Measurements from ENCODE around the gene LDLR.
A peak's percentile ranks its signal among the peaks of the same experiment; 100 is the strongest.
"Not testable (repeated sequence)": the region's sequence is repeated elsewhere in the genome, so short reads cannot be mapped to it uniquely, and the experiment has no call there.

The LDLR gene

GRCh38 chr19:11094520-11094894, 5.2 kb downstream of the LDLR start:
- peak overlapping the region; percentile 11 to 18 for H3K4me3 ChIP-seq (replicated peaks in 1 of 2; ENCODE audit: low read depth in 2 of 2, low read length in 2 of 2)
- no peak for DNase-seq (ENCODE audit: low read depth in 2 of 2)
- no peak for TF ChIP-seq CTCF (IDR thresholded peaks at IDR 0.05; ENCODE audit: low read depth, low read length)

DNA sequence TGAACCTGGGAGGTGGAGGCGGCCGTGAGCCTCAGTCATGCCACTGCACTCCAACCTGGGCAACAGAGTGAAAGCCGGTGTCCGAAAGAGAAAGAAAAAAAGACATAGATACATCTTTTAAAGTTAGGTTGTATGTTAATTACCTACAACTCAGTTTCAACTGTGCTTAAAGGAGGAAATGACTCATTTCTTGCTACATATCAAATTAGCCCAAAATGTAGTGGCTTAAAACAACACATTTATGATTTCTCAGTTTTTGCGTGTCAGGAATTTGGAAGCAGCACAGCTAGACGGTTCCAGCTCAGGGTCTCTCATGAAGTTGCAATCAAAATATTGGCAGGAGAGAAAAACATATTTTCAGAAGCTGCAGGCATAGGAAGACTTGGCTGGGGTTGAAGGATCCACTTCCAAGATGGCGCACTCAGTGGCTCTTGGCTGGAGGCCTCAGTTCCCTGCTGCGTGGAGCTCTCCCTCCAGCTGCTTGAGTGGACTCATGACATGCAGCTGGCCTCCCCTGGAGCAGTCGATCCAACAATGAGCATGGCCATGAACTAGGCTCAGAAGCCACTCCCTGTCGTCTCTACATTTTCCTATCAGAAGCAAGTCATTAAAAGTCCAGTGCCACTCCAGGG, 7.1 kb downstream of the LDLR start:
- no peak overlapping the region for H3K4me3 ChIP-seq (replicated peaks in 1 of 2; ENCODE audit: low read depth in 2 of 2, low read length in 2 of 2)
- peak; percentile 76 to 91 for DNase-seq (ENCODE audit: low read depth in 2 of 2)
- TF ChIP-seq CTCF (IDR thresholded peaks at IDR 0.05; ENCODE audit: low read depth, low read length), result no peak

GRCh38 chr19:11097367-11097766, 8.1 kb downstream of the LDLR start:
- H3K4me3 ChIP-seq (replicated peaks in 1 of 2; ENCODE audit: low read depth in 2 of 2, low read length in 2 of 2); DNase-seq (ENCODE audit: low read depth in 2 of 2): not testable (repeated sequence)

DNA sequence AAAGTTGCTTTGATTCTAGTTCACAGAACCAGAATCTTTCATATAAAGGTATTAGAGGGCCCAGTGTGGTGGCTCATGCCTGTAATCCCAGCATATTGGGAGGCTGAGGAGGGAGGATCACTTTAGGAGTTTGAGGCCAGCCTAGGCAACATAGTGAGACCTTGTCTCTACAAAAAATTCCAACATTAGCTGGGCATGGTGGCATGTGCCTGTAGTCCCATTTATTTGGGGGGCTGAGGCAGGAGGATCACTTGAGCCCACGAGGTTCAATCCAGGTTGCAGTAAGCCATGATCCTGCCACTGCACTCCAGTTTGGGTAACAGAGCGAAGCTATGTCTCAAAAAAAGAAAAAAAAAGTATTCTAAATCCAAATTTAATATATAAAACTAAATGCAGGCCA, 9.1 kb downstream of the LDLR start:
- H3K4me3 ChIP-seq (replicated peaks in 1 of 2; ENCODE audit: low read depth in 2 of 2, low read length in 2 of 2), result no peak overlapping the region
- TF ChIP-seq CTCF (IDR thresholded peaks at IDR 0.05; ENCODE audit: low read depth, low read length), result no peak
- DNase-seq (ENCODE audit: low read depth in 2 of 2), result no peak

DNA sequence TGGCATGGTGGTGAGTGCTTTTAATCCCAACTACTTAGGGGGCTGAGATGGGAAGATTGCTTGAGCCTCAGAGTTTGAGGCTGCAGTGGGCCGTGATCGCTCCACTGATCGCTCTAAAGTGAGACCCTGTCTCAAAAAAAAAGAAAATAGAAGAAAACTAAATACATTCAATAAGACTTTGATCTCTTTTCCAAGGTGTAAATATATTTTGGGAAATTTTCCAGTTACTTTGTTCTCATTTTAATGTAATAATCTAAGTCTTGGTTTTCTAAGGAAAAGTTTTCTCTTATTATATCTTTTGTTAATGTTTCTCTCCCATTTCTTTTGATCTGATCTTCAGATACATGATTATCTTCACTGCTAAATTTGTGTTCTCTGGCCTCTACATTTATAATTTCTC, 9.6 kb downstream of the LDLR start:
- DNase-seq (ENCODE audit: low read depth in 2 of 2), result no peak
- TF ChIP-seq CTCF (IDR thresholded peaks at IDR 0.05; ENCODE audit: low read depth, low read length), result no peak
- H3K4me3 ChIP-seq (replicated peaks in 1 of 2; ENCODE audit: low read depth in 2 of 2, low read length in 2 of 2), result no peak overlapping the region

DNA sequence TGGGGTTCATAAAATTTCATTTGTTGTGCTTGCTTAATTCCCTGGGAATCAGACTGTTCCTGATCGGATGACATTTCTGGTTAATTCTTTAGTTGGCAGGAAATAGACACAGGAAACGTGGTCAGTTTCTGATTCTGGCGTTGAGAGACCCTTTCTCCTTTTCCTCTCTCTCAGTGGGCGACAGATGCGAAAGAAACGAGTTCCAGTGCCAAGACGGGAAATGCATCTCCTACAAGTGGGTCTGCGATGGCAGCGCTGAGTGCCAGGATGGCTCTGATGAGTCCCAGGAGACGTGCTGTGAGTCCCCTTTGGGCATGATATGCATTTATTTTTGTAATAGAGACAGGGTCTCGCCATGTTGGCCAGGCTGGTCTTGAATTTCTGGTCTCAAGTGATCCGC, 10.8 kb downstream of the LDLR start:
- TF ChIP-seq CTCF (IDR thresholded peaks at IDR 0.05; ENCODE audit: low read depth, low read length), result no peak
- no peak overlapping the region for H3K4me3 ChIP-seq (replicated peaks in 1 of 2; ENCODE audit: low read depth in 2 of 2, low read length in 2 of 2)
- no peak for DNase-seq (ENCODE audit: low read depth in 2 of 2)

DNA sequence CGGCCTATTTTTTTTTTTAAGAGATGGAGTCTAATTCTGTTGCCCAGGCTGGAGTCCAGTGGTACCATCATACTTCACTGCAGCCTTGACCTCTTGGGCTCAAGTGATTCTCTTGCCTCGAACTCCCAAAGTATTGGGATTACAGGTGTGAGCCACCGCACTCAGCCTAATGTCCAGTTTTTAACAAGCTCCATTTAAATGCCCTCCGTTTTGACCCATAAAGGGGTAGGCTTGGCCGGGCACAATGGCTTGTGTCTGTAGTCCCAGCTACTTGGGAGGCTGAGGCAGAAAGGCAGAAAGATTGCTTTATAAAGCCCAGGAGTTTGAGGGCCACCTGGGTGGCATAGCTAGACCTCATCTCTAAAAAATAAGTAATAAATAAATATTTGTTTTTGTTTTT, 11.8 kb downstream of the LDLR start:
- H3K4me3 ChIP-seq (replicated peaks in 1 of 2; ENCODE audit: low read depth in 2 of 2, low read length in 2 of 2), result no peak overlapping the region
- no peak for TF ChIP-seq CTCF (IDR thresholded peaks at IDR 0.05; ENCODE audit: low read depth, low read length)
- DNase-seq (ENCODE audit: low read depth in 2 of 2), result no peak
